K562 (cell line): Measurements from ENCODE around the gene EID2. TPM values are rescaled to one million over a fixed set of nuclear protein-coding genes. Genes with fewer than 3 reads are reported as not detected.

Experiments
- ATAC-seq: fragments of 200-7000 bp; cut with Tn5 transposase; 3 replicates; pipeline ENCODE4 v1.9.1; 2020; ENCODE audit warnings: moderate library complexity
- BruUV-seq: library from RNA; stranded (reverse); fragments of 400-500 nt; replicated peaks from 2 replicates; lab custom pipeline; 2021; lab: Mats Ljungman, UMichigan
- CTCF ChIA-PET: fragments of 300-600 bp; formaldehyde crosslinking; extraction: SDS; loops from one replicate; lab custom pipeline; 2021; ENCODE audit warnings: low intra/inter-chr PET ratio; lab: Yijun Ruan, JAX
- POLR2A ChIA-PET: fragments of 300-600, 350-650 bp; sonication (Branson Sonifier 250); formaldehyde crosslinking; extraction: SDS; loops from one replicate; lab custom pipeline; 2021; ENCODE audit warnings: antibody characterized with exemption, inconsistent platforms; lab: Yijun Ruan, JAX
- DNase-seq, 4 experiments: peaks; one replicate each; pipeline versions ENCODE4 v3.0.0 to v3.0.0-alpha.2; 2011 to 2018; ENCODE audit warnings: low spot score in 3 of 4, mixed read lengths in 3 of 4; ENCODE audit errors: extremely low read depth in 1 of 4
- FAIRE-seq: peaks from 2 replicates; lab custom pipeline; 2011; peaks lifted over from hg19 to GRCh38; lab: Jason Lieb, UNC
- H2AFZ ChIP-seq: 2 replicates; pipeline ENCODE4 v1.6.0; 2011; ENCODE audit warnings: low read depth, low read length, control low read depth, inconsistent platforms
- H3K27ac ChIP-seq: fragments of 200-600 bp; 3 replicates; pipeline ENCODE4 v1.8.0; 2011; ENCODE audit warnings: low read depth, mild to moderate bottlenecking, control low read depth, inconsistent platforms, low read length, moderate library complexity, mixed read lengths; ENCODE audit errors: extremely low read depth
- H3K27me3 ChIP-seq, 2 experiments: fragments of 300-600 bp in 1 of 2; 2 replicates in 1 of 2; 3 replicates in 1 of 2; pipeline versions ENCODE4 v1.6.0 to v1.8.0; 2011; ENCODE audit warnings: inconsistent platforms in 2 of 2, low read length in 2 of 2, mild to moderate bottlenecking in 1 of 2, mixed read lengths in 1 of 2, moderate library complexity in 1 of 2; ENCODE audit not compliant: control insufficient read depth in 2 of 2, insufficient read depth in 2 of 2
- H3K36me3 ChIP-seq: fragments of 300-600 bp; 3 replicates; pipeline ENCODE4 v1.8.0; 2011; ENCODE audit warnings: mild to moderate bottlenecking, low read length, inconsistent platforms; ENCODE audit not compliant: control insufficient read depth, insufficient read depth
- H3K4me1 ChIP-seq, 2 experiments: fragments of 200-600 bp in 1 of 2; replicated peaks in 1 of 2; 2 replicates in 1 of 2; 3 replicates in 1 of 2; pipeline versions ENCODE4 v1.5.1 to v1.8.0; 2011; ENCODE audit warnings: inconsistent platforms in 2 of 2, low read length in 2 of 2, mild to moderate bottlenecking in 1 of 2, mixed read lengths in 1 of 2, moderate library complexity in 1 of 2; ENCODE audit not compliant: control insufficient read depth in 2 of 2, insufficient read depth in 2 of 2
- H3K4me2 ChIP-seq: 2 replicates; pipeline ENCODE4 v1.6.1; 2011; ENCODE audit warnings: low read length, control low read depth, inconsistent platforms, mixed read lengths; ENCODE audit not compliant: insufficient read depth
- H3K4me3 ChIP-seq: fragments of 200-600 bp; sonication (generic), shearing (Covaris generic); 2 replicates; pipeline ENCODE4 v1.5.1; 2016; ENCODE audit warnings: control low read depth, inconsistent platforms
- H3K79me2 ChIP-seq: fragments of 200-600 bp; 3 replicates; pipeline ENCODE4 v1.8.0; 2011; ENCODE audit warnings: low read length, inconsistent platforms; ENCODE audit not compliant: control insufficient read depth, insufficient read depth
- H3K9ac ChIP-seq, 2 experiments: 2 replicates each; pipeline versions ENCODE4 v1.6.0 to v1.6.1; 2011; ENCODE audit warnings: low read depth in 2 of 2, low read length in 2 of 2, control low read depth in 1 of 2, inconsistent platforms in 1 of 2, mild to moderate bottlenecking in 1 of 2, mixed read lengths in 1 of 2; ENCODE audit not compliant: insufficient read depth in 1 of 2
- H3K9me1 ChIP-seq: one replicate; pipeline ENCODE4 v1.6.0; 2011; ENCODE audit warnings: inconsistent platforms, mild to moderate bottlenecking, low read length, moderate library complexity; ENCODE audit not compliant: control insufficient read depth, insufficient read depth
- H3K9me3 ChIP-seq: replicated peaks from 2 replicates; pipeline ENCODE4 v1.5.1; 2011; ENCODE audit warnings: low read depth, low read length, inconsistent platforms; ENCODE audit not compliant: control insufficient read depth, insufficient read depth
- H4K20me1 ChIP-seq: replicated peaks from 2 replicates; pipeline ENCODE4 v1.6.1; 2011; ENCODE audit warnings: low read length, inconsistent platforms, mixed read lengths; ENCODE audit not compliant: control insufficient read depth, insufficient read depth
- BMI1 ChIP-seq: fragments of 150-350 bp; IDR thresholded peaks from 2 replicates; pipeline ENCODE4 v1.6.1; 2014; ENCODE audit warnings: low read length
- CBX1 ChIP-seq: sonication (generic); IDR thresholded peaks from 2 replicates; pipeline ENCODE4 v1.6.1; 2016; ENCODE audit warnings: antibody characterized with exemption, low read depth, mild to moderate bottlenecking
- ELF2 ChIP-seq: fragments of 250-450 bp; sonication (Bioruptor Pico); IDR thresholded peaks from 2 replicates; pipeline ENCODE4 v1.5.0; 2021; ENCODE audit warnings: mild to moderate bottlenecking
- KAT2B ChIP-seq: IDR thresholded peaks from one replicate; pipeline ENCODE4 v1.6.1; 2012; ENCODE audit warnings: low read depth, mild to moderate bottlenecking, control low read depth, inconsistent platforms, low read length, moderate library complexity
- LCOR ChIP-seq: sonication (generic); formaldehyde crosslinking; IDR thresholded peaks from 2 replicates; pipeline ENCODE4 v1.8.0; 2022; ENCODE audit warnings: mild to moderate bottlenecking, missing genetic modification reagents
- PKNOX1 ChIP-seq: fragments of 450-650 bp; IDR thresholded peaks from 2 replicates; pipeline ENCODE4 v1.6.1; 2016
- RFX1 ChIP-seq: fragments of 450-650 bp; IDR thresholded peaks from 2 replicates; pipeline ENCODE4 v1.6.1; 2016; ENCODE audit warnings: mild to moderate bottlenecking, moderate library complexity
- ZBTB5 ChIP-seq: fragments of 450-650 bp; IDR thresholded peaks from 2 replicates; pipeline ENCODE4 v1.6.1; 2017; ENCODE audit warnings: antibody characterized with exemption
- ZNF445 ChIP-seq: fragments of 250-450 bp; sonication (Bioruptor Pico); IDR thresholded peaks from 2 replicates; pipeline ENCODE4 v1.4.0; 2020; ENCODE audit warnings: low read depth, mild to moderate bottlenecking, moderate library complexity
- WGBS: fragments of 100-300 bp; shearing (Covaris generic); methylation state at CpG from one replicate; pipeline ENCODE4 v1.1.6; 2016; ENCODE audit warnings: low coverage, mixed read lengths; ENCODE audit not compliant: insufficient coverage; ENCODE audit errors: missing lambda C conversion rate; 5-methylcytosine and 5-hydroxymethylcytosine counted together
- in situ Hi-C: fragments of 300-500 bp; cut with MboI; formaldehyde crosslinking; loops from 4 replicates; pipeline ENCODE4 v1.15.0; 2018; ENCODE audit warnings: inconsistent platforms, mixed read lengths
- intact Hi-C: fragments of 100-400 bp; cut with micrococcal nuclease; formaldehyde crosslinking; loops from 2 replicates; pipeline ENCODE4 v1.14.2; 2022
- polyA plus RNA-seq, 8 experiments: library from polyadenylated mRNA; depleted of rRNA in 4 of 8; stranded (reverse) in 5 of 8; unstranded in 3 of 8; fragments of >200 nt; fragmentation: Nextera tagmentation in 2 of 8; fragmentation: Illumina TruSeq in 1 of 8; extraction: Ambion mirVana in 2 of 8; extraction: Trizol in 1 of 8; gene quantifications; 2 replicates each; pipeline versions ENCODE4 v1.2.1 to v1.2.3, GENCODE V29; 2011 to 2014; ENCODE audit warnings: inconsistent platforms in 1 of 8, missing spikeins in 1 of 8
- total RNA-seq, 7 experiments: library from RNA; depleted of rRNA in 6 of 7; stranded (reverse); fragments of >200 nt in 6 of 7; fragmentation: Illumina TruSeq in 2 of 7; extraction: Trizol in 2 of 7; gene quantifications; 2 replicates each; pipeline versions ENCODE4 v1.2.1 to v1.2.3, GENCODE V29; 2011 to 2021; ENCODE audit warnings: low replicate concordance in 1 of 7
- TF ChIP-seq, protein P1 (sequence below): fragments of 450-650 bp; formaldehyde crosslinking; IDR thresholded peaks from 2 replicates; pipeline ENCODE4 v1.4.0; 2022; ENCODE audit warnings: mild to moderate bottlenecking, moderate library complexity
- TF ChIP-seq, protein P2 (sequence below): fragments of 450-650 bp; conservative IDR thresholded peaks from 2 replicates; pipeline ENCODE4 v1.6.1; 2016; ENCODE audit warnings: missing genetic modification characterization, low read depth, mild to moderate bottlenecking, control low read depth, missing compliant biosample characterization
- TF ChIP-seq, protein P3 (sequence below): fragments of 450-650 bp; IDR thresholded peaks from 2 replicates; pipeline ENCODE4 v1.6.1; 2018; ENCODE audit not compliant: partially characterized antibody

Gene EID2
- total and polyA plus RNA-seq, 9 of the 15 experiments (the other 6 are each of a cell fraction or from before 2014, with no cell fraction given), result 2.5 to 18.5 (median 11.3) TPM

DNA sequence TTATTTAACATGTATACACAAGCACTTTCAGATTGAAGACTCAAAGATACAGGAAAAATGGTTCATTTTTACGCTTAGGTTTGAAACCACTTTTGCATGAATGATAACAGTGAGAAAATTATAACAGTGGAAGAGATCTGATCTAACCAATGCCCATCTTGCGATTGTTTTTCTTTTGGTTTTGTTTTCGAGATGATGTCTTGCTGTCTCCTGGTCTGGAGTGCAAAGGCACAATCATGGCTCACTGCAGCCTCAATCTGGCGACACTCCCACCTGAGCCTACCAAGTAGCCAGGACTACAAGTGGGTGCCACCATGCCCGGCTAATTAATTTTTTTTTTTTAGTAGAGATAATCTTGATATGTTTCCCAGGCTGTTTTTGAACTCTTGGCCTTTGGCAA is 10.2 kb upstream of the EID2 start (continued):
- TF ChIP-seq ZNF445 (CRISPR knock-in tag), result no peak
- no peak for TF ChIP-seq KAT2B
- no peak for TF ChIP-seq CBX1
- TF ChIP-seq, protein P1, sequence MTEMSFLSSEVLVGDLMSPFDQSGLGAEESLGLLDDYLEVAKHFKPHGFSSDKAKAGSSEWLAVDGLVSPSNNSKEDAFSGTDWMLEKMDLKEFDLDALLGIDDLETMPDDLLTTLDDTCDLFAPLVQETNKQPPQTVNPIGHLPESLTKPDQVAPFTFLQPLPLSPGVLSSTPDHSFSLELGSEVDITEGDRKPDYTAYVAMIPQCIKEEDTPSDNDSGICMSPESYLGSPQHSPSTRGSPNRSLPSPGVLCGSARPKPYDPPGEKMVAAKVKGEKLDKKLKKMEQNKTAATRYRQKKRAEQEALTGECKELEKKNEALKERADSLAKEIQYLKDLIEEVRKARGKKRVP (CRISPR knock-in tag), result no peak
- no peak for TF ChIP-seq LCOR (CRISPR knock-in tag)

DNA sequence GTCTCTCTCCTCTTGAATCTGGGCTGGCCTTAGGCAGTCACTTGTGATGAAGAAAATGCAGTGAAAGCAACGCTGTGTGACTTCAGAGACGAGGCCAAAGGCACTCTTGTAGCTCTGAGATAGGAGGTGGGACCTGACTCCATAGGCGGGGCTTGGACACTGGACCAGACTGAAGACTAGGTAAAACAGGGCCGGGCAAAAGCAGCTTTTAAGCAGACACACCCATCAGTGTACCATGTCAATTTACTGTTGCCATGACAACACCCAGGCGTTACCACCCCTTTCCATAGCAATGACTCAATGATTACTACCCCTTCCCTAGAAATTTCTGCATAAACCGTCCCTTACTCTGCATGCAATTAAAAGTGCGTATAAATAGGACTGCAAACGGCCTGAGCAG is 6.6 kb upstream of the EID2 start:
- no peak overlapping the region for H3K27ac ChIP-seq
- no peaks in the 10 kb centered on the region for H4K20me1 ChIP-seq
- H3K9me1 ChIP-seq, result no peaks in the 10 kb centered on the region
- H3K36me3 ChIP-seq, result no peaks in the 10 kb centered on the region
- H3K79me2 ChIP-seq, result no peaks in the 10 kb centered on the region
- BruUV-seq, result no TSS peak
- CTCF ChIA-PET, result no interaction called here
- H3K27me3 ChIP-seq, result peaks cover 11 to 16% of the 10 kb centered on the region in 2 experiments; a peak in 3 of 5 replicates
- POLR2A ChIA-PET, result interaction anchor here (0.9 to 1.1 kb wide), 2 partner anchors 111 to 114 kb away, joined by 3 read pairs; partner anchors contain the start of gene RPS16
- in situ Hi-C loops (no loop called here), intact Hi-C loops (no loop called here)
- no peak overlapping the region; the same call in 1 of the 2 replicates for H3K4me2 ChIP-seq
- no peak overlapping the region for H2AFZ ChIP-seq
- no peaks in the 10 kb centered on the region for H3K9me3 ChIP-seq
- FAIRE-seq, result no peak
- H3K9ac ChIP-seq, result no peak overlapping the region
- ATAC-seq, result peak; percentile 51; the same call in 2 of the 3 replicates
- peaks cover 0 to 3% of the 10 kb centered on the region in 2 experiments; a peak in 2 of 5 replicates for H3K4me1 ChIP-seq
- peak in 1 of 4 experiments; percentile 34 for DNase-seq
- 2% methylated on average over 8 of the region's 8 CpGs for WGBS
- H3K4me3 ChIP-seq, result no peak overlapping the region
- peak; percentile 75 for TF ChIP-seq PKNOX1
- TF ChIP-seq, protein P2, sequence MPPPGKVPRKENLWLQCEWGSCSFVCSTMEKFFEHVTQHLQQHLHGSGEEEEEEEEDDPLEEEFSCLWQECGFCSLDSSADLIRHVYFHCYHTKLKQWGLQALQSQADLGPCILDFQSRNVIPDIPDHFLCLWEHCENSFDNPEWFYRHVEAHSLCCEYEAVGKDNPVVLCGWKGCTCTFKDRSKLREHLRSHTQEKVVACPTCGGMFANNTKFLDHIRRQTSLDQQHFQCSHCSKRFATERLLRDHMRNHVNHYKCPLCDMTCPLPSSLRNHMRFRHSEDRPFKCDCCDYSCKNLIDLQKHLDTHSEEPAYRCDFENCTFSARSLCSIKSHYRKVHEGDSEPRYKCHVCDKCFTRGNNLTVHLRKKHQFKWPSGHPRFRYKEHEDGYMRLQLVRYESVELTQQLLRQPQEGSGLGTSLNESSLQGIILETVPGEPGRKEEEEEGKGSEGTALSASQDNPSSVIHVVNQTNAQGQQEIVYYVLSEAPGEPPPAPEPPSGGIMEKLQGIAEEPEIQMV, result peak; percentile 96
- TF ChIP-seq ZBTB5, result peak; percentile 86
- TF ChIP-seq ELF2 (CRISPR knock-in tag), result no peak
- TF ChIP-seq RFX1, result peak; percentile 95
- TF ChIP-seq, protein P3, sequence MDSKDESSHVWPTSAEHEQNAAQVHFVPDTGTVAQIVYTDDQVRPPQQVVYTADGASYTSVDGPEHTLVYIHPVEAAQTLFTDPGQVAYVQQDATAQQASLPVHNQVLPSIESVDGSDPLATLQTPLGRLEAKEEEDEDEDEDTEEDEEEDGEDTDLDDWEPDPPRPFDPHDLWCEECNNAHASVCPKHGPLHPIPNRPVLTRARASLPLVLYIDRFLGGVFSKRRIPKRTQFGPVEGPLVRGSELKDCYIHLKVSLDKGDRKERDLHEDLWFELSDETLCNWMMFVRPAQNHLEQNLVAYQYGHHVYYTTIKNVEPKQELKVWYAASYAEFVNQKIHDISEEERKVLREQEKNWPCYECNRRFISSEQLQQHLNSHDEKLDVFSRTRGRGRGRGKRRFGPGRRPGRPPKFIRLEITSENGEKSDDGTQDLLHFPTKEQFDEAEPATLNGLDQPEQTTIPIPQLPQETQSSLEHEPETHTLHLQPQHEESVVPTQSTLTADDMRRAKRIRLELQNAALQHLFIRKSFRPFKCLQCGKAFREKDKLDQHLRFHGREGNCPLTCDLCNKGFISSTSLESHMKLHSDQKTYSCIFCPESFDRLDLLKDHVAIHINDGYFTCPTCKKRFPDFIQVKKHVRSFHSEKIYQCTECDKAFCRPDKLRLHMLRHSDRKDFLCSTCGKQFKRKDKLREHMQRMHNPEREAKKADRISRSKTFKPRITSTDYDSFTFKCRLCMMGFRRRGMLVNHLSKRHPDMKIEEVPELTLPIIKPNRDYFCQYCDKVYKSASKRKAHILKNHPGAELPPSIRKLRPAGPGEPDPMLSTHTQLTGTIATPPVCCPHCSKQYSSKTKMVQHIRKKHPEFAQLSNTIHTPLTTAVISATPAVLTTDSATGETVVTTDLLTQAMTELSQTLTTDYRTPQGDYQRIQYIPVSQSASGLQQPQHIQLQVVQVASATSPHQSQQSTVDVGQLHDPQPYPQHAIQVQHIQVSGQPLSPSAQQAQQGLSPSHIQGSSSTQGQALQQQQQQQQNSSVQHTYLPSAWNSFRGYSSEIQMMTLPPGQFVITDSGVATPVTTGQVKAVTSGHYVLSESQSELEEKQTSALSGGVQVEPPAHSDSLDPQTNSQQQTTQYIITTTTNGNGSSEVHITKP, result no peak
- TF ChIP-seq BMI1, result peak; percentile 67; the same call in 1 of the 2 replicates
